Trophoblast cell (in vitro differentiated cells and primary cell): ENCODE results near the gene TJP3.

Experiments used
- DNase-seq, 2 donors: peaks; one replicate each; pipeline ENCODE4 v3.0.0-alpha.2; 2016
- H2AFZ ChIP-seq: 2 replicates; pipeline ENCODE4 v1.6.1; 2013; ENCODE audit warnings: low read length, moderate library complexity, mild to moderate bottlenecking; ENCODE audit not compliant: insufficient read depth, poor library complexity
- H2AK5ac ChIP-seq: 2 replicates; pipeline ENCODE4 v1.6.1; 2013; ENCODE audit warnings: mild to moderate bottlenecking, low read length
- H2BK120ac ChIP-seq: 2 replicates; pipeline ENCODE4 v1.6.1; 2013; ENCODE audit warnings: low read length, mild to moderate bottlenecking, moderate library complexity; ENCODE audit not compliant: insufficient read depth, poor library complexity
- H2BK12ac ChIP-seq: 2 replicates; pipeline ENCODE4 v1.6.1; 2013; ENCODE audit warnings: mild to moderate bottlenecking, low read length, moderate library complexity
- H2BK5ac ChIP-seq: 2 replicates; pipeline ENCODE4 v1.6.1; 2013; ENCODE audit warnings: low read length, low read depth, moderate library complexity, mild to moderate bottlenecking; ENCODE audit not compliant: poor library complexity
- H3K14ac ChIP-seq: 2 replicates; pipeline ENCODE4 v1.6.1; 2013; ENCODE audit warnings: mild to moderate bottlenecking, low read length
- H3K18ac ChIP-seq: 2 replicates; pipeline ENCODE4 v1.6.1; 2013; ENCODE audit warnings: mild to moderate bottlenecking, low read length
- H3K23ac ChIP-seq: 2 replicates; pipeline ENCODE4 v1.6.1; 2013; ENCODE audit warnings: low read length
- H3K27ac ChIP-seq: 2 replicates; pipeline ENCODE4 v1.5.1; 2013; ENCODE audit warnings: low read depth, mild to moderate bottlenecking, inconsistent platforms, low read length, moderate library complexity
- H3K27me3 ChIP-seq: 2 replicates; pipeline ENCODE4 v1.6.1; 2013; ENCODE audit warnings: inconsistent platforms, mild to moderate bottlenecking, low read length, moderate library complexity; ENCODE audit not compliant: insufficient read depth
- H3K36me3 ChIP-seq, 2 experiments: 1 replicate in 1 of 2; 2 replicates in 1 of 2; pipeline ENCODE4 v1.6.1; 2013; ENCODE audit warnings: low read length in 2 of 2, mild to moderate bottlenecking in 2 of 2, moderate library complexity in 1 of 2; ENCODE audit not compliant: insufficient read depth in 2 of 2, control insufficient read depth in 1 of 2
- H3K4ac ChIP-seq: 2 replicates; pipeline ENCODE4 v1.6.1; 2013; ENCODE audit warnings: low read depth, mild to moderate bottlenecking, low read length, moderate library complexity
- H3K4me1 ChIP-seq, 2 experiments: 1 replicate in 1 of 2; 2 replicates in 1 of 2; pipeline ENCODE4 v1.6.1; 2013; ENCODE audit warnings: low read length in 2 of 2, mild to moderate bottlenecking in 2 of 2, moderate library complexity in 1 of 2; ENCODE audit not compliant: insufficient read depth in 2 of 2, control insufficient read depth in 1 of 2
- H3K4me2 ChIP-seq: 2 replicates; pipeline ENCODE4 v1.6.1; 2013; ENCODE audit warnings: inconsistent platforms, mild to moderate bottlenecking, low read length, moderate library complexity
- H3K4me3 ChIP-seq: 2 replicates; pipeline ENCODE4 v1.5.1; 2013; ENCODE audit warnings: mild to moderate bottlenecking, low read depth, low read length, inconsistent platforms
- H3K79me1 ChIP-seq: one replicate; pipeline ENCODE4 v1.6.1; 2013; ENCODE audit warnings: low read length
- H3K79me2 ChIP-seq: 2 replicates; pipeline ENCODE4 v1.6.1; 2013; ENCODE audit warnings: low read length, mild to moderate bottlenecking; ENCODE audit not compliant: control insufficient read depth, insufficient read depth, poor library complexity
- H3K9ac ChIP-seq: 2 replicates; pipeline ENCODE4 v1.6.1; 2013; ENCODE audit warnings: mild to moderate bottlenecking, low read length
- H3K9me3 ChIP-seq: 2 replicates; pipeline ENCODE4 v1.6.1; 2013; ENCODE audit warnings: low read depth, mild to moderate bottlenecking, control low read depth, inconsistent platforms, low read length; ENCODE audit not compliant: insufficient read depth
- H4K12ac ChIP-seq: 2 replicates; pipeline ENCODE4 v1.6.1; 2013; ENCODE audit warnings: low read depth, mild to moderate bottlenecking, low read length, moderate library complexity
- H4K8ac ChIP-seq: 2 replicates; pipeline ENCODE4 v1.6.1; 2013; ENCODE audit warnings: low read depth, mild to moderate bottlenecking, low read length, moderate library complexity
- H4K91ac ChIP-seq: one replicate; pipeline ENCODE4 v1.6.1; 2013; ENCODE audit warnings: low read depth, mild to moderate bottlenecking, low read length, moderate library complexity
- WGBS: extraction: QIAGEN DNeasy Blood & Tissue Kit; methylation state at CpG from one replicate; pipeline ENCODE4 v1.1.7; 2013; ENCODE audit warnings: missing lambda C conversion rate; ENCODE audit not compliant: insufficient read length, insufficient coverage; ENCODE audit errors: extremely low coverage; 5-methylcytosine and 5-hydroxymethylcytosine counted together

Gene TJP3

GRCh38 chr19:3734310-3734600 lies 26.1 kb downstream of the TJP3 start:
- H2AFZ ChIP-seq: no peak overlapping the region
- no peak overlapping the region for H4K12ac ChIP-seq
- H3K14ac ChIP-seq: no peak overlapping the region
- no CpG with 5 or more reads among the region's 14 CpGs for WGBS
- H3K4me3 ChIP-seq: no peak overlapping the region
- no peaks in the 10 kb centered on the region for H3K27me3 ChIP-seq
- H2BK12ac ChIP-seq: no peak overlapping the region
- no peak overlapping the region for H4K8ac ChIP-seq
- H2BK120ac ChIP-seq: no peak overlapping the region
- no peak overlapping the region for H2BK5ac ChIP-seq
- H3K79me1 ChIP-seq: no peaks in the 10 kb centered on the region
- no peak overlapping the region for H2AK5ac ChIP-seq
- H3K4ac ChIP-seq: no peak overlapping the region
- DNase-seq: no peak
- H3K4me1 ChIP-seq: no peaks in the 10 kb centered on the region
- H3K27ac ChIP-seq: no peak overlapping the region
- no peaks in the 10 kb centered on the region for H3K79me2 ChIP-seq
- H4K91ac ChIP-seq: no peak overlapping the region
- H3K9ac ChIP-seq: no peak overlapping the region
- no peak overlapping the region for H3K23ac ChIP-seq
- peaks cover 7% of the 10 kb centered on the region for H3K9me3 ChIP-seq
- peaks cover 18 to 22% of the 10 kb centered on the region in 2 experiments for H3K36me3 ChIP-seq
- no peak overlapping the region for H3K18ac ChIP-seq
- H3K4me2 ChIP-seq: no peak overlapping the region

- Histone ChIP-seq H3K27ac (no peak overlapping the region), H3K4me2 (no peak overlapping the region), H3K79me2 (no peaks in the 10 kb centered on the region), H2AK5ac (no peak overlapping the region), H2BK5ac (no peak overlapping the region), H3K79me1 (no peaks in the 10 kb centered on the region), H3K4ac (no peak overlapping the region), H2BK120ac (no peak overlapping the region), H3K18ac (no peak overlapping the region), H2AFZ (no peak overlapping the region), H4K91ac (no peak overlapping the region), H3K27me3 (no peaks in the 10 kb centered on the region), H3K9me3 (peaks cover 5% of the 10 kb centered on the region), H2BK12ac (no peak overlapping the region), H3K4me3 (no peak overlapping the region), H3K36me3 (peaks cover 19 to 20% of the 10 kb centered on the region in 2 experiments), H3K9ac (no peak overlapping the region), H4K8ac (no peak overlapping the region), H3K4me1 (no peaks in the 10 kb centered on the region), H4K12ac (no peak overlapping the region), H3K23ac (no peak overlapping the region), H3K14ac (no peak overlapping the region)
- DNase-seq: no peak
- WGBS: no CpG with 5 or more reads among the region's 21 CpGs
These were observed 28.0 kb downstream of the TJP3 start for GRCh38 chr19:3736106-3736724.

GRCh38 chr19:3737487-3738205 lies 29.5 kb downstream of the TJP3 start:
- no peak overlapping the region for H2BK120ac ChIP-seq

GRCh38 chr19:3738477-3739220 lies 30.5 kb downstream of the TJP3 start:
- Histone ChIP-seq H3K79me1 (no peaks in the 10 kb centered on the region), H2AFZ (no peak overlapping the region), H2BK120ac (no peak overlapping the region), H3K4me1 (no peaks in the 10 kb centered on the region), H4K91ac (no peak overlapping the region), H2BK12ac (no peak overlapping the region), H2AK5ac (no peak overlapping the region), H4K8ac (no peak overlapping the region), H3K23ac (no peak overlapping the region), H3K18ac (no peak overlapping the region), H3K4me3 (no peak overlapping the region), H2BK5ac (no peak overlapping the region), H3K9me3 (peaks cover 5% of the 10 kb centered on the region), H3K79me2 (no peaks in the 10 kb centered on the region), H4K12ac (no peak overlapping the region), H3K4ac (no peak overlapping the region), H3K27ac (no peak overlapping the region), H3K4me2 (no peak overlapping the region), H3K36me3 (peaks cover 19 to 20% of the 10 kb centered on the region in 2 experiments), H3K9ac (no peak overlapping the region), H3K14ac (no peak overlapping the region), H3K27me3 (no peaks in the 10 kb centered on the region)
- no peak for DNase-seq
- WGBS: no CpG with 5 or more reads among the region's 32 CpGs

More at GRCh38 chr19:3737487-3738205, 29.5 kb downstream of the TJP3 start:
- no CpG with 5 or more reads among the region's 10 CpGs for WGBS
- Histone ChIP-seq H3K4me3 (no peak overlapping the region), H3K9me3 (peaks cover 5% of the 10 kb centered on the region), H3K4ac (no peak overlapping the region), H3K27ac (no peak overlapping the region), H3K79me2 (no peaks in the 10 kb centered on the region), H3K4me1 (no peaks in the 10 kb centered on the region), H2BK5ac (no peak overlapping the region), H2AK5ac (no peak overlapping the region), H2BK12ac (no peak overlapping the region), H4K12ac (no peak overlapping the region), H3K14ac (no peak overlapping the region), H2AFZ (no peak overlapping the region), H3K4me2 (no peak overlapping the region), H3K9ac (no peak overlapping the region), H3K79me1 (no peaks in the 10 kb centered on the region), H3K36me3 (peaks cover 19 to 20% of the 10 kb centered on the region in 2 experiments), H3K27me3 (no peaks in the 10 kb centered on the region), H3K18ac (no peak overlapping the region), H4K8ac (no peak overlapping the region), H4K91ac (no peak overlapping the region), H3K23ac (no peak overlapping the region)
- DNase-seq: no peak
